Uterus (tissue), 2 donors: ENCODE results near the gene STING1.

Experiments
- CTCF ChIP-seq, 4 experiments: fragments of 200-600 bp in 2 of 4; fragments of 450-650 bp in 2 of 4; sonication (generic) in 2 of 4; IDR thresholded peaks; one replicate each; pipeline ENCODE4 v1.5.1; 2016 to 2019; ENCODE audit warnings: antibody characterized with exemption in 4 of 4, mild to moderate bottlenecking in 2 of 4, moderate library complexity in 1 of 4
- POLR2A ChIP-seq, 2 donors: fragments of 450-650 bp; IDR thresholded peaks; one replicate each; pipeline ENCODE4 v1.6.1; 2016; ENCODE audit warnings: antibody characterized with exemption in 2 of 2, mild to moderate bottlenecking in 1 of 2, moderate library complexity in 1 of 2

GRCh38 chr5:139454568-139455290 is 27.8 kb downstream of the STING1 start:
- TF ChIP-seq CTCF (IDR thresholded peaks at IDR 0.05) (no peak), POLR2A (IDR thresholded peaks at IDR 0.05) (no peak)
